OCI-LY3 (cell line): ENCODE data around the gene CEP85L.

ENCODE experiments used
- EZH2phosphoT487 ChIP-seq: fragments of 200-600 bp; shearing (Covaris generic); IDR thresholded peaks from 2 replicates; pipeline ENCODE4 v1.6.1; 2018; ENCODE audit warnings: antibody characterized with exemption, mixed run types, low read depth
- TF ChIP-seq, protein P1 (sequence below): fragments of 200-600, 300-600 bp; sonication (generic); IDR thresholded peaks from 2 replicates; pipeline ENCODE4 v1.5.1; 2014; ENCODE audit warnings: antibody characterized with exemption, low read length, low read depth

DNA sequence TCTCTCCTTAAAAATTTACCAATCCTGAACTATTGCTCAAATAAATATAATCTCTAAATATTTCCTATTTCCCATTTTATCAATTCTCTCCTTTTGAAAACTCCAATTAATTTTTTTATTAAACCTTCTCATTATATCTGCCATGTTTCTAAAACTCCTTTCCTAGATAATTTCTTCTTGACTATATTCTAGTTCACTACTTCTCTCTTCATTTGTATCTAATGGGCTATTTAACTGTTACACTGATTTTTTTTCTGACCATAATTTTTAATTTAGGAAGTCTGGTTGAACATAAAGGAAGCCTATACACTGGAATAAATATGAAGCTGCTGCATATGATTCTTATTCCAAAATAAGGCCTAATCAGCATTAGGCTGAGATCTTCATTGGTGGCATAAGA, 199.6 kb downstream of the CEP85L start:
- TF ChIP-seq, protein P1, sequence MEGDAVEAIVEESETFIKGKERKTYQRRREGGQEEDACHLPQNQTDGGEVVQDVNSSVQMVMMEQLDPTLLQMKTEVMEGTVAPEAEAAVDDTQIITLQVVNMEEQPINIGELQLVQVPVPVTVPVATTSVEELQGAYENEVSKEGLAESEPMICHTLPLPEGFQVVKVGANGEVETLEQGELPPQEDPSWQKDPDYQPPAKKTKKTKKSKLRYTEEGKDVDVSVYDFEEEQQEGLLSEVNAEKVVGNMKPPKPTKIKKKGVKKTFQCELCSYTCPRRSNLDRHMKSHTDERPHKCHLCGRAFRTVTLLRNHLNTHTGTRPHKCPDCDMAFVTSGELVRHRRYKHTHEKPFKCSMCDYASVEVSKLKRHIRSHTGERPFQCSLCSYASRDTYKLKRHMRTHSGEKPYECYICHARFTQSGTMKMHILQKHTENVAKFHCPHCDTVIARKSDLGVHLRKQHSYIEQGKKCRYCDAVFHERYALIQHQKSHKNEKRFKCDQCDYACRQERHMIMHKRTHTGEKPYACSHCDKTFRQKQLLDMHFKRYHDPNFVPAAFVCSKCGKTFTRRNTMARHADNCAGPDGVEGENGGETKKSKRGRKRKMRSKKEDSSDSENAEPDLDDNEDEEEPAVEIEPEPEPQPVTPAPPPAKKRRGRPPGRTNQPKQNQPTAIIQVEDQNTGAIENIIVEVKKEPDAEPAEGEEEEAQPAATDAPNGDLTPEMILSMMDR, result no peak
- no peak for TF ChIP-seq EZH2phosphoT487
